ENCODE results near the gene SRP68.

DNA sequence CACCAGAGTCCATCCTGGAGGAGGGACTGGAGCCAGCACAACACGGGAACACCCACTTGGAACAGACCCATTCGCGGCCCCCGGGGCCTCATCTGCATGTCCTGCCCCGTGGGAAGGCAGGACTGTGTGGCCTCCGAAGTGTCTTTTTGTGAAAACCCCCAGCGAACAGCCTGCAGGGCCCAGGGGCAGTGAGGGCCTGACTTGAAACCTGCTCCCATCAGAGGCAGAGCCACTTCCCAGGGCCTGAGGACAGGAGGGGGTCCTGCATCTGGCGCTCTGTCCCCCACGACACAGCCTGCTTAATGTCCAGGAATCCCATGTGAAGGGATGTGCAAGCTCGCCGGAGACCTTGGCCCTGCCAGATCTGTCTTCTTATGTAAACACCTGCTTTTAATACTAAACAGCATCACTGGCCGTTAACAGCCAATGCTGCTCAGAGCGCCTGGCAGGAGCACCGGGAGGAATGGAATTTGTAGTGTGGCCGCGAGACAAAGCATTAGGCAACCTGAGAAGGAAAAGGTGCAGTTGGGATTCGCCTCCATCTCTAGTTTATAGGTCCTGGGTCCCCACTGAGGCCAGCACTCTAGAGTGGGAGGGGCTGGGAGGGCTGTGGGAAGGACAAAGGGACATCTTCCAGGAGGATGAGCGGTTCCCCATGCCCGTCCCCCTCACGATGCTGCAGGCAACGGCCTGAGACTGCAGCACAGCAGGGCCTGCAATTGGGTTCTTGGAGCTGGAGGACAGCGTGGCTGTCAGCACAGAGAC is 35.6 kb downstream of the SRP68 start:
- TF ChIP-seq CTCF (IDR thresholded peaks at IDR 0.05) (no peak), POLR2A (IDR thresholded peaks at IDR 0.05) (no peak)

All from testis (tissue), 2 donors.